ENCODE results near the gene FCGBP. TPM values are rescaled to one million over a fixed set of nuclear protein-coding genes. Genes with fewer than 3 reads are reported as not detected.

Gene FCGBP
- total RNA-seq, 3 donors from 2014 or later = 1,609 to 4,808 (median 4,422) TPM

DNA sequence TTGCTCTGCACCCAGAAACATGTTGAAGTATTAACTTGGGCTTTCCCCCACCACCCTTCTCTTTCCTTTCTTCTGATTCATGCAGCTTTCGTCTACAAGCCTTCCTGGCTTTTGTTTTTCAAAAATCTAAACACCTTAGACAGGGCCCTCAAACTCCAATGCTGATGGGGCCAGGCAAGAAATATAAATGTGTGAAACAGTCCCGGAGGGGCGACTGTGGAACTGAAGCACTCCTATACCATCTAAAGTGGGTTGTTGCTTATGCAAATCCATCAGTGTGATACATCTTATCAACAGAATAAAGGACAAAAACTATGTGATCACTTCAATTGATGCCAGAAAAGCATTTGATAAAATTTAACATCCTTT is 6.1 kb downstream of the FCGBP start:
- DNase-seq (no peak), ATAC-seq (no peak)
- Histone ChIP-seq H3K4me1 (ENCODE audit: low read depth) (peaks cover 3% of the 10 kb centered on the region), H3K4me3 (no peak overlapping the region), H3K9me3 (no peaks in the 10 kb centered on the region), H3K36me3 (ENCODE audit: low read depth) (no peaks in the 10 kb centered on the region)
- intact Hi-C loops (cut with DNase I, micrococcal nuclease) = no loop called here
- TF ChIP-seq, protein P1, sequence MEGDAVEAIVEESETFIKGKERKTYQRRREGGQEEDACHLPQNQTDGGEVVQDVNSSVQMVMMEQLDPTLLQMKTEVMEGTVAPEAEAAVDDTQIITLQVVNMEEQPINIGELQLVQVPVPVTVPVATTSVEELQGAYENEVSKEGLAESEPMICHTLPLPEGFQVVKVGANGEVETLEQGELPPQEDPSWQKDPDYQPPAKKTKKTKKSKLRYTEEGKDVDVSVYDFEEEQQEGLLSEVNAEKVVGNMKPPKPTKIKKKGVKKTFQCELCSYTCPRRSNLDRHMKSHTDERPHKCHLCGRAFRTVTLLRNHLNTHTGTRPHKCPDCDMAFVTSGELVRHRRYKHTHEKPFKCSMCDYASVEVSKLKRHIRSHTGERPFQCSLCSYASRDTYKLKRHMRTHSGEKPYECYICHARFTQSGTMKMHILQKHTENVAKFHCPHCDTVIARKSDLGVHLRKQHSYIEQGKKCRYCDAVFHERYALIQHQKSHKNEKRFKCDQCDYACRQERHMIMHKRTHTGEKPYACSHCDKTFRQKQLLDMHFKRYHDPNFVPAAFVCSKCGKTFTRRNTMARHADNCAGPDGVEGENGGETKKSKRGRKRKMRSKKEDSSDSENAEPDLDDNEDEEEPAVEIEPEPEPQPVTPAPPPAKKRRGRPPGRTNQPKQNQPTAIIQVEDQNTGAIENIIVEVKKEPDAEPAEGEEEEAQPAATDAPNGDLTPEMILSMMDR (IDR thresholded peaks at IDR 0.05) = no peak

DNA sequence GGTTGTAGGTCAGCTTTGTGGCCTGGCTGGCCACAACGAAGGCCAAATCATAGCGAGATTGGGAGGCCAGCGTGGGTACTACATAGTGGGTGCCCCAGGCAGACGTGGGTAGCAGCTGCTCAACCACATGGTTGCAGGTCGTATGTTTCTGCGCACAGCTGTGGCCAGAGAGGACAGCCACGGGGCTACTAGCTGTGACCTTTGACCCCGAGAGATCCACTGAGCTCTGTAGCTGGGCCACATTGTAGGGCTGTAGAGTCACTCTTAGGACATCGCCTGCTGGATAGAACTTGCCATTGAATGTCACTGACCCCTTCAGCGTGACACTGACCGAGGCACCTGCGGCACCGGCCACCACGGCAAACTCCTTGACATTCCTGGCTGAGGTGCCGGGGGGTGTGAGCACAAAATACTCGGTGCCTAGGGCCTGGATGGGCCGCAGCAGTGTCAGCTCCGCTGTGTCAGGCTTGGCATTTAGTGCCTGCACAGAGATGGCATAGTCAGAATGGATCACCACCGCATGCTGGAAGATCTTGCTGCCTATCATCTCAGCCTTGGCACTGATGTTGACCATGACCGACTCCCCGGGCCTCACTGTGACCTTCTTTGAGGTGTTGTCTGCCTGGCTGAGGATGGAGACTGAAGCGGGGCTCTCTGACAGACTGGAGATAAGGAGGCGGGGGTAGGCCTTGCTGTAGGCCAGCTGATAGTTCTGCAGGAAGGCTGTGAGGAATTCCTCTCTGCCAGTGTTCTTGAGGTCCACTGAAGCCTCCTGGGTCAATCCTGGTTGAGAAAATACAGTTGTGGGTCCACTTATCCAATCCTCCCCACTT is 6.7 kb downstream of the FCGBP start:
- intact Hi-C loops (cut with DNase I, micrococcal nuclease) = no loop called here
- no peak overlapping the region for H3K4me3 ChIP-seq
- H3K36me3 ChIP-seq (ENCODE audit: low read depth) = no peaks in the 10 kb centered on the region
- H3K9me3 ChIP-seq = no peaks in the 10 kb centered on the region
- H3K4me1 ChIP-seq (ENCODE audit: low read depth) = peaks cover 3% of the 10 kb centered on the region
- ATAC-seq (peak; percentile 18), DNase-seq (no peak)
- TF ChIP-seq, protein P1 (IDR thresholded peaks at IDR 0.05) = no peak

DNA sequence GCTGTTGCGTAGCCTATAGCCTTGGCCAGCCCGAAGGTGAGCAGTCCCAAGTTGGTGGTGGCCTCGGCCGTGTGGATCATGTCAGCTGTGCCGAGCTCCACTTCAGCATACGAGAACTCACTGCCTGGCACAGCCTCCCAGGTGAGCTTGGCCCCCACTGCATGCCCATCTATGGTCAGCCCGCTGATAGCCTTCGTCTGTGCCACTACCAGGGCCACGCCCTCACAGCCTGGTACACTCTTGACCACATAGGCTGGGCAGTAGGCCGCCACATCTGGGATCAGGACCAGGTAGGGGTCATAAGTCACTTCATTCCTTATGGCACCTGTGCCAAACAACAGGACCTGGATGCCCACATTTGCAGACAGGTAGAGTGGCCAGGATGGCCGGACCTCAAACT is 7.4 kb downstream of the FCGBP start:
- DNase-seq (no peak), ATAC-seq (peak; percentile 22)
- Histone ChIP-seq H3K9me3 (no peaks in the 10 kb centered on the region), H3K4me3 (no peak overlapping the region), H3K36me3 (ENCODE audit: low read depth) (no peaks in the 10 kb centered on the region), H3K4me1 (ENCODE audit: low read depth) (peaks cover 3% of the 10 kb centered on the region)
- TF ChIP-seq, protein P1 (IDR thresholded peaks at IDR 0.05) = no peak
- intact Hi-C loops (cut with DNase I, micrococcal nuclease) = no loop called here

DNA sequence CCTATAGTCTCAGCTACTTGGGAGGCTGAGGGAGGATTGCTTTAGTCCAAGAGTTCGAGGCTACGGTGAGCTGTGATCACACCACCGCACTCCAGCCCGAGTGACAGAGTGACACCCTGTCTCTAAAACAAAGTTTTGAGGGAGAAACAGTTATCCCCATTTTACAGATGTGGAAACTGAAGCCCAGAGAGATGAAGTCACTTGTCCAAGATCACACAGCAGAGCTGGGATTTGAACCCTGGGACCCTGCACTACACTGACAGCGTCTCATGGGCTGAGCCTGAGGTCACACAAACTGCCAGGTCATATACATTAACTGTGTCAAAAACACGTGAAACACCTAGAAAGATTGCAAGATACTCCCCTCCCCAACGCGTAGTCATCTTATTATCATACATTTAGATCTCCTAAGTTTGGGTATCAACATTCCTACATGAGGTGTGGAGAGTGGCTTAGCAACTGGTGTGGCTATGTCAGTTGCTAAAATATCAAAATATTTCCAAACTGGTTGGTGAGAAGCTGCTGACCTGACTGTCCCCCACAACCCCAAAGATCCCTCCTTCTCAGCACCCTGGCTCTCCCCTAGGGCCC is 8.2 kb downstream of the FCGBP start:
- Histone ChIP-seq H3K9me3 (no peaks in the 10 kb centered on the region), H3K4me1 (ENCODE audit: low read depth) (no peaks in the 10 kb centered on the region), H3K36me3 (ENCODE audit: low read depth) (no peaks in the 10 kb centered on the region), H3K4me3 (no peak overlapping the region)
- intact Hi-C loops (cut with DNase I, micrococcal nuclease) = no loop called here
- no peak for ATAC-seq
- TF ChIP-seq, protein P1 (IDR thresholded peaks at IDR 0.05) = no peak
- DNase-seq = no peak

DNA sequence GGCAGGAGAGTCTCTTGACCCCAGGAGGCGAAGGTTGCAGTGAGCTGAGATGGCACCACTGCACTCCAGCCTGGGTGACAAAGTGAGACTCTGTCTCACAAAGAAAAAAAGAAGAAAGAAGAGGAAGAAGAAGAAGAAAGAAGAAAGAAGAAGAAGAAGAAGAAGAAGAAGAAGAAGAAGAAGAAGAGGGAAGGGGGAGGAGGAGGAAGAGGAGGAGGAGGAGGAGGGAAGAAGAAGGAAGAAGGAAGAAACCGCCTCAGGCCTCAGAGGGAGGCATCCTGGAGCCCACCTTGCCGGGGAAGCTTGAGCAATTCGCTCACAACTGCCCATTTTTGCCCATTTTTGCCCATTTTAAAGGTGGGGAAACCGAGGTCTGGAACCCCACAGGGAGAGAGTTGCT is 9.5 kb downstream of the FCGBP start:
- no peak overlapping the region for H3K4me3 ChIP-seq
- no peaks in the 10 kb centered on the region for H3K4me1 ChIP-seq (ENCODE audit: low read depth)
- intact Hi-C loops (cut with DNase I, micrococcal nuclease) = no loop called here
- TF ChIP-seq, protein P1 (IDR thresholded peaks at IDR 0.05) = no peak
- no peak for ATAC-seq
- H3K36me3 ChIP-seq (ENCODE audit: low read depth) = no peaks in the 10 kb centered on the region
- no peak for DNase-seq
- H3K9me3 ChIP-seq = no peaks in the 10 kb centered on the region

Data from mucosa of descending colon (tissue), 3 donors.